ENCODE measurements around the gene CIT.

The CIT gene

GRCh38 chr12:119696943-119697342 is 180.2 kb downstream of the CIT start:
- TF ChIP-seq CTCF (IDR thresholded peaks at IDR 0.05; ENCODE audit: low read depth, low read length, missing control alignments): no peak

GRCh38 chr12:119695034-119695433 is 182.1 kb downstream of the CIT start:
- H3K4me3 ChIP-seq (ENCODE audit: low read depth, low read length): no peak overlapping the region
- no peak for DNase-seq (ENCODE audit: low read depth)
- TF ChIP-seq CTCF (IDR thresholded peaks at IDR 0.05; ENCODE audit: low read depth, low read length, missing control alignments): peak; percentile 49

More at GRCh38 chr12:119696943-119697342, 180.2 kb downstream of the CIT start:
- no peak overlapping the region for H3K4me3 ChIP-seq (ENCODE audit: low read depth, low read length)
- DNase-seq (ENCODE audit: low read depth): no peak

GRCh38 chr12:119694111-119694510 is 183.0 kb downstream of the CIT start:
- DNase-seq (ENCODE audit: low read depth): no peak
- TF ChIP-seq CTCF (IDR thresholded peaks at IDR 0.05; ENCODE audit: low read depth, low read length, missing control alignments): no peak
- no peak overlapping the region for H3K4me3 ChIP-seq (ENCODE audit: low read depth, low read length)

- TF ChIP-seq CTCF (IDR thresholded peaks at IDR 0.05; ENCODE audit: low read depth, low read length, missing control alignments): no peak
- no peak for DNase-seq (ENCODE audit: low read depth)
Measured at GRCh38 chr12:119693511-119693910, 183.6 kb downstream of the CIT start.

GRCh38 chr12:119692997-119693396 is 184.1 kb downstream of the CIT start:
- no peak overlapping the region for H3K4me3 ChIP-seq (ENCODE audit: low read depth, low read length)
- DNase-seq (ENCODE audit: low read depth): no peak
- no peak for TF ChIP-seq CTCF (IDR thresholded peaks at IDR 0.05; ENCODE audit: low read depth, low read length, missing control alignments)

More at GRCh38 chr12:119693511-119693910, 183.6 kb downstream of the CIT start:
- H3K4me3 ChIP-seq (ENCODE audit: low read depth, low read length): no peak overlapping the region

- H3K4me3 ChIP-seq (ENCODE audit: low read depth, low read length): no peak overlapping the region
Measured at GRCh38 chr12:119692410-119692809, 184.7 kb downstream of the CIT start.

More at GRCh38 chr12:119692410-119692809, 184.7 kb downstream of the CIT start:
- no peak for TF ChIP-seq CTCF (IDR thresholded peaks at IDR 0.05; ENCODE audit: low read depth, low read length, missing control alignments)
- no peak for DNase-seq (ENCODE audit: low read depth)
